IPS-18a (cell line): ENCODE data around the gene PGF.

Experiments used
- H3K27ac ChIP-seq: one replicate; pipeline ENCODE4 v1.5.1; 2013; ENCODE audit warnings: low read length
- H3K27me3 ChIP-seq: one replicate; pipeline ENCODE4 v1.6.1; 2013; ENCODE audit warnings: mild to moderate bottlenecking, low read length; ENCODE audit not compliant: control insufficient read depth, insufficient read depth
- H3K36me3 ChIP-seq: one replicate; pipeline ENCODE4 v1.6.1; 2013; ENCODE audit warnings: low read depth, low read length; ENCODE audit not compliant: control insufficient read depth
- H3K4me1 ChIP-seq: one replicate; pipeline ENCODE4 v1.6.1; 2013; ENCODE audit warnings: low read depth, low read length; ENCODE audit not compliant: control insufficient read depth
- H3K4me3 ChIP-seq: one replicate; pipeline ENCODE4 v1.5.1; 2013; ENCODE audit warnings: low read length
- H3K9ac ChIP-seq: one replicate; pipeline ENCODE4 v1.6.1; 2013; ENCODE audit warnings: mild to moderate bottlenecking, low read length, moderate library complexity
- H3K9me3 ChIP-seq: one replicate; pipeline ENCODE4 v1.6.1; 2013; ENCODE audit warnings: low read depth, low read length; ENCODE audit not compliant: control insufficient read depth

PGF gene

DNA sequence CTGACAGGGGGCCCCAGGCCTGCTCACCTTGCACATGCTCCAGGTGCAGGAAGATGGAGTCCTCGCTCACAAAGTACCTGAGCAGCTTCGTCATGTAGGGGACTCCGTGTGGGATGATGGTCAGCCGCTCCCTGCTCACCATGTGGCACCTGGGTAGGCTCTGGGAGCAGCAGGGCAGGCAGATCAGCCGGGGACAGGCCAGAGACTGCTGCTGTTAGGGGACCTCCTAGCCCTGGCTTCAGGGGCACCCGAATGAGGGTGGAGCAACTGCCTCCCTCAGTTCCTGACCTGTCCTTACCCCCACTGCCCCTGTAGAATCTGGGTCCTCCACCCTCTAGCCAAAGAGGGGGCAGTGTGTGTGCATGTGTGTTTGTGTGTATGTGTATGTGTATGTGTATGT lies 44.2 kb downstream of the PGF start:
- no peak overlapping the region for H3K9ac ChIP-seq
- no peaks in the 10 kb centered on the region for H3K4me1 ChIP-seq
- no peak overlapping the region for H3K4me3 ChIP-seq
- H3K36me3 ChIP-seq: no peaks in the 10 kb centered on the region
- H3K9me3 ChIP-seq: no peaks in the 10 kb centered on the region
- H3K27ac ChIP-seq: no peak overlapping the region
- H3K27me3 ChIP-seq: no peaks in the 10 kb centered on the region

DNA sequence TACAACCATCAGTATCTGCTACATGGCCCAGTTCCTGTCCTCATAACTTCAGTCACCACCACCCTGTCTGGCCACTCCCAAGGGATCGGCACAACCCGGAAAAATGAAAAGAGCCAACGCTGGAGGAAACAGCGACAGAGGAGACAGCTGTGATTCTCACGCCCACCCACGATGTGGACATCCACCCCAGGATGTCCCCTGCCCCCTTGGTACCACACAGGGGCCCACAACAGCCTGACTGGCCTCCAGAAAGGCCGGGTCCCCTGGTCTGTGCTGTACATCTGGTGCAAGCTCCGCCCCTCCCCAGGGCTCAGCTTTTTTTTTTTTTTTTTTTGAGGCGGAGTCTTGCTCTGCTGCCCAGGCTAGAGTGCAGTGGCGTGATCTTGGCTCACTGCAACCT lies 44.8 kb downstream of the PGF start:
- Histone ChIP-seq H3K4me3 (no peak overlapping the region), H3K36me3 (no peaks in the 10 kb centered on the region), H3K27ac (no peak overlapping the region), H3K27me3 (no peaks in the 10 kb centered on the region), H3K9me3 (no peaks in the 10 kb centered on the region), H3K9ac (no peak overlapping the region), H3K4me1 (no peaks in the 10 kb centered on the region)

DNA sequence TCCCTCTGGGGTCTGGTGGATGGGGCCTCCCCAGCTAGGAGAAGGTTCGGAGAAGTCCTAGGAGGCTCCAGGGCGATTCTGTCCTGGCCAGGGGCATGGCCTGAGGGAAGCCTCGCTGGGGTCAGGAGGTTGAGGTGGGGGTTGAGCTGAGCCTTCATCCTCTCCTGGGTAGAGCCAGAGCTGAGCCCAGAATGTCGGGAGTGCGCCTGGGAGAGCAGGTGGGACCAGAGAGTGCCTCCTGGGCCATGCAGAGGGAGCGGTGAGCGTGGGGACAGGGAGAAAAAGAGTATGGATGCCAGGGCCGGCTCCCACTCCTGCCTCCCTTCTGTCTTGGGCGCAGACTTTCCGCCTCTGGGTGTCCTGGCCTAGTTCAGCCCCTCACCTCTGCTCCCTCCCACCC lies 45.5 kb downstream of the PGF start:
- Histone ChIP-seq H3K4me1 (no peaks in the 10 kb centered on the region), H3K27ac (no peak overlapping the region), H3K9ac (no peak overlapping the region), H3K4me3 (no peak overlapping the region), H3K27me3 (no peaks in the 10 kb centered on the region), H3K36me3 (no peaks in the 10 kb centered on the region), H3K9me3 (no peaks in the 10 kb centered on the region)

DNA sequence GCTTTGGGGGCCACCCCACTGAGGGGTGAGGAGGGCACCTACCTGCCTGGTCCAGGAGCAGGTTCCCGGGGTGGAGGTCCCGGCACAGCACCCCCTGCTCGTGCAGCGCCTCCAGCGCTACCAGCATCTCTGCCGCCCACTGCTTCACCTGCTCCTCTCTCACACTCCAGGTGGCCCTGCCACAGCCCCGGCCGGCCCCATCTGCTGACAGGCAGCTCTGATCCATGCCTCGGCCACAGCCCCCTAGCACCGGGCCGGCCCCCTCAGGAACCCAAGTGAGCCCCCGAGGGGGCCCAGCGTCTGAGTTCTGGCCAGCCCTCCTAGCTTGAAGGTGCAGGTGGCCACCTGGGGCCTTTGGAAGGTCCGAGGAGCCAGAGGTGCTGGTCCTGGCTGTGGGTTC lies 45.9 kb downstream of the PGF start:
- H3K27ac ChIP-seq: no peak overlapping the region
- no peak overlapping the region for H3K9ac ChIP-seq
- H3K4me1 ChIP-seq: no peaks in the 10 kb centered on the region
- no peaks in the 10 kb centered on the region for H3K9me3 ChIP-seq
- no peaks in the 10 kb centered on the region for H3K36me3 ChIP-seq
- H3K4me3 ChIP-seq: no peak overlapping the region
- no peaks in the 10 kb centered on the region for H3K27me3 ChIP-seq

DNA sequence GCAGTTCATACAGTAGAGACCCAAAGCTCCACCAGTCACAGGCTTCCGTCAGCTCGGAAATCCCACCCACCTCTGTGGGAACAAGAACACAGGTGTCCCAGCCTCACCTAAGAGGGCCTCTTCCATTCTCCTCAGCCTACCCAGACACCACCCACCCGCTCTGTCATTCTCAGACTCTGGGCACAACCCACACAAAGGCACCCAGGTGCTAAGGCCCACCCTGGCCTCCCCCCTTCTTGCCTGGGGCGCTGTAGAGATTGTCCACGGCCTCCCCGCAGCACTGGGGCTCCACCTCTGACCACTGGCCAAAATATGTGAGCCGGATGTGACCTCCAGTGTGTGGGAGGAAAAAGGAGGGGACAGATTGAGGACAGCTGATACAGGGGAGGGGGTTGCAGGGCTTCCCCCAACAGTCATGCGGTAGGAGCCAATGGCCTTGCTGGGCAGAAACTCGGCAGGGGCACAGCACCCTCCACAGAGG lies 46.5 kb downstream of the PGF start:
- Histone ChIP-seq H3K27me3 (no peaks in the 10 kb centered on the region), H3K9me3 (no peaks in the 10 kb centered on the region), H3K4me3 (no peak overlapping the region), H3K36me3 (peaks cover 1% of the 10 kb centered on the region), H3K27ac (no peak overlapping the region), H3K4me1 (no peaks in the 10 kb centered on the region), H3K9ac (no peak overlapping the region)

DNA sequence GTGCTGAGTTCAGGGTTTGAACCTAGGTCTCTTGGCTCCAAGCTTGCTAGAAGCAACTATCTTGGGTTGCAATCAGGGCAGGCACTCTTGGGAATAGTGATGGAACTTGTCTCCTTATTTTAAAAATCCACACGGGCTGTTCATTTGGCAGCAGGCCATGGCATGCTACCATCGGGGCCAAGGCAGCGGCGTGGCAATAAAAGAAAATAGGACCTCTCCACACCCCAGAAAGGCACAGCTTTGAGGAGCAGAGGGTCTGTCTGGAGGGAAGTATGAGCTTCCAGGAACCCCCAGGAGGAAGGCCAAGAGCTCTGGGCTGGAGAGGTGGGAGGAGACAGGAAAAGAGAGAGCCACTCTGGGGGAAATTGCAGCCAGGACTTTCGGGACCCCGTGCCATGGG lies 47.7 kb downstream of the PGF start:
- no peak overlapping the region for H3K27ac ChIP-seq
- no peaks in the 10 kb centered on the region for H3K9me3 ChIP-seq
- H3K4me3 ChIP-seq: no peak overlapping the region
- no peaks in the 10 kb centered on the region for H3K4me1 ChIP-seq
- peaks cover 10% of the 10 kb centered on the region for H3K36me3 ChIP-seq
- H3K27me3 ChIP-seq: no peaks in the 10 kb centered on the region
- no peak overlapping the region for H3K9ac ChIP-seq

DNA sequence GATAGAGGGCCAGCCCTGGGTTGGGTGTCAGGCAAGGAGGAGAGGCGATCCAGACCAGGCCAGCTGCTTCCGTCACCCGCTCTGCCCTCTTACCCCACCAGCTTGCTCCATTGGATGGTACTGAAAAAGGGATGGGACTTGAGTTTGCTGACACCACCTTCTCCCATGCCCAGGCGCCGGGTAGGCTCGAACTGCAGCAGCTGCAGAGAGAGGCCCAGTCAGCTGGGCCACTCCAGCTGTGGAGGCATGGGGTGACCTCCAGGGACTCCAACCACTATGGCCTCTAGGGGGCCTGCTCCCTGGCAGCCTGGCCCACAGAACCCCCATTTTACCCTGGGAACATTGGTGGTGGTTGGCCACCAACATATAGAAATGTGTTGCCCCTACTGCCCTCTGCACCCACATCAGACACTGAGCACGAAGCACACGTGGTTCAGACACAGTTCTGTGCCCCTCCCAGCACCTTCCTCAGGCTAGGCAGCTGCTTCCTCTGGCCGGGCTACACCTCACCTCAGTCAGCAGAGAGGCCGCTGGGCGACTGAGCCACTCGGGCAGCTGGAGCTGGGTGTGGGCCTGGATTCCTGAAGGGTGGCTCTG lies 48.4 kb downstream of the PGF start:
- Histone ChIP-seq H3K9ac (no peak overlapping the region), H3K9me3 (no peaks in the 10 kb centered on the region), H3K4me1 (no peaks in the 10 kb centered on the region), H3K27me3 (no peaks in the 10 kb centered on the region), H3K36me3 (peaks cover 17% of the 10 kb centered on the region), H3K4me3 (no peak overlapping the region), H3K27ac (no peak overlapping the region)

DNA sequence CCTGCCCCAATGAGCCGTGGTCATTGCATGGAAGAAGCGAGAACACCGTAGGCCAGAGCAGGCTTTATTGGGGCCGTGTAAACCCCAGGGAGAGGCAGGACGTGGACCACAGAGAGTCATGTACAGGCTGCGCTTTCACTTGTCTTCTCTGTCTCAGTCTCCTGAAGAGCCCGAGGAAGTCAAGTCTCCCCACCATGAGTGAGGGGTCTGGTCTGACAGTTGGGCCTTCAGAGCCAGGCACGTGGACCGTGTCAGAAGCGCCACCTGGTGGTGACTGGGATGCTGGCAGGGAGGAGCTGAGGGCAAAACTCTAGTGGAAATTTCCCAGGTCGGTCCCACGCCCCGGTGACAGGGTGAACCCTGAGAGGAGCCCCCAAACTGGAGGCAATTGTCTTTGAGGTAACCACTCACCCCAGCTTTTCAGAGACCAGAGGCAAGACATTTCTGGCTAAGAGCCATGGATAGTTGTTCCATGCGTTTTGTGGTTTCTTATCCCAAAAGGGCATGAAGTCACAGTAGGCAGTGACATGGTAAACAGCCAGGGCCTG lies 49.7 kb downstream of the PGF start:
- Histone ChIP-seq H3K36me3 (peaks cover 31% of the 10 kb centered on the region), H3K27ac (no peak overlapping the region), H3K9me3 (no peaks in the 10 kb centered on the region), H3K4me3 (no peak overlapping the region), H3K4me1 (no peaks in the 10 kb centered on the region), H3K27me3 (no peaks in the 10 kb centered on the region), H3K9ac (no peak overlapping the region)

DNA sequence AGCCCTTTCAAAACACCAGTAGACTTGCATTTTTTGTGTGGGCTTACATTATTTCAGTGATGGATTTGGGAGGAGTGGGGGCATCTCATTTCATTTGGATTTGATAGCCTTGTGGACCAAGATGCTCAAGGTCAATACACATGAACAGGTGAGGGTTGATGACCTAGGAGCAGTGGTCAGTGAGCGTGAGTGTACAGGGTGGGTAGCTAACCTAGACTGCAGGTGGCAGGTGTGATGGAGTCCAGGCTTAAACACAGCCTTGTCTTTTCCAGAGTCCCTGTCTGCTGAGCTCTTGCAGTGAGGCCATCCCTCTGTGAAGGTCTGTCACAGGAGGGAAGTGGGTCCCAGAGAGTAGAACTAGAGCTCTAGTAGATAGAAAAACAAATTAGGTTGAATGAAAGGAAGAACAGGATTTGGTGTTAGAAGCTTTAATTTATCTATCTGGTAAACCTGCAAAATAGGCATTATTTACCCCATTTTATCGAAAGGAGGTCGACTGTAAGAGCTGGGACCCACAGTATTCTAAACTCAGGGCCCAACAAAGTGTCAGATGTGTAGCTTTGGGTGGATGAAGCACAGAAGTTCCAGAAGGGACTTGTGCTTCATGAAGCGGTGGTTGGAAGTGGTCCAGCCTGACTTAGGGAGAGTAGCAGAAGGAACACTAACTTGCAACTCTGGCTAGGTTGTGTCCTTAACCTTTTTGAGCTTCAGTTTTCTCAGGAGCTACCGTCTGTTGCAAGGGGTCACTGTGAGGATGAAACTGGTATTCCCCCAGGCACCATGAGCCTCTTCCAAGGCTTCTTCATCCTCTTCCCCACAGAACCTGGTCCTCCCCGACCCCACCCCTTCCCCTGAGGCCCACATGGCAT lies 50.5 kb downstream of the PGF start:
- H3K36me3 ChIP-seq: peaks cover 39% of the 10 kb centered on the region

DNA sequence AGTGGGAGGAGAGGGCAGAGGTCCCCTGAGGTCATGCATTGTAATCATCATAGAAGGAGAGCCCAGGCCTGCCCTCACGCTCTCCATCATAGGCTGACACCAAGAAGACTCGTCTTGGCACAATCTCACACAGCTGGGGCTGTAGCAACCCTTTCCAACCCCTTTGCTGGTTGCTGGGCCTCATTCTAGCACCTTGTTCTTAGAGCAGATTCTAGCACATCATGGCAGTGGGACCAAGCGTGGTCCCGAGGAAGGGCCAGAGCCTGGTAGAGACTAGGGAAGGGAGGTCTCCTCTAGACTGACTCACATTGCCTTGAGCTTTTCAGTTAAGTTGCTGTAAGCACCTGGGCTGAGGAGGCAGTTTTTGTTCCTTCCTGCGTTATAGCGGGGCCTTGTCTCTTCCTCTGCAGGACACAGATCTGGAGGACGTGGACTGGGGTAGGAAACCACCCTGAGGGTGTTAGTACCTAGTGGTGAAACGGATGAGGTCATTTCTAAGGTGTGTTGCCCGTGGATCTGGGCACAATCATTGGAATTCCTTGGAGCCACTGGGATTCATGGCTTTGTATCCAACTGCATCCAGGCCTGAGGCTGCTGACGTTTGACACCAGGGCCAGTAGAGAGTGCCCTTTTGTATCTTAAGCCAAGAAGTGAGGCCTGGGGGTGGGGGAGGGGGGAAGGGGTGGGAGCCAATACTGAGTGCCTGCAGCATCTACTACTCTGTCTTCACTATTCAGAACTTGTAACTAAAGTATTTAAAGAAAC lies 52.3 kb downstream of the PGF start:
- Histone ChIP-seq H3K4me1 (no peaks in the 10 kb centered on the region), H3K27me3 (no peaks in the 10 kb centered on the region), H3K9ac (no peak overlapping the region), H3K9me3 (no peaks in the 10 kb centered on the region), H3K27ac (no peak overlapping the region), H3K4me3 (no peak overlapping the region), H3K36me3 (peaks cover 56% of the 10 kb centered on the region)

More for the DNA sequence above, 50.5 kb downstream of the PGF start:
- no peaks in the 10 kb centered on the region for H3K27me3 ChIP-seq
- H3K9me3 ChIP-seq: no peaks in the 10 kb centered on the region
- no peak overlapping the region for H3K9ac ChIP-seq
- no peaks in the 10 kb centered on the region for H3K4me1 ChIP-seq
- no peak overlapping the region for H3K27ac ChIP-seq
- no peak overlapping the region for H3K4me3 ChIP-seq

DNA sequence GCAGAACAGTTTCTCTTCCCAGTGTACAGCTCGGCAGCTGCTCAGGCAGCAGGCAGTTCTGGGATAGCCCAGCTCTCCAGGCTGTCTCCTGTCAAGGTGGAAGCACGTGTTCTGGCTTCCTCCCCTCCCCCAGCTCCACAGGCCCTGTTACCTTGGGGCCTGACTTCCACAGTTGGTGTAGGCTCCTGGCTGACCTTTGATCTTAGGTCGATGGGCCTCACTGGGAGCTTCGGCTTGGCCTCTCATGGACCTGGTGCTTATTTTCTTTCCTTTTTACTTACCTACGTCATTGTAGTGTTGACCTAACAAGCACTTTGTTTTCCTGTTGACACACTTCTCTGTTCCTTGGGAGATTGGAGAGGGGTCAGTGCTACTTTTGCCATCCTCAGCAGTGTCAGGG lies 56.7 kb downstream of the PGF start:
- Histone ChIP-seq H3K27me3 (no peaks in the 10 kb centered on the region), H3K4me3 (no peak overlapping the region), H3K9ac (no peak overlapping the region), H3K27ac (no peak overlapping the region), H3K9me3 (no peaks in the 10 kb centered on the region), H3K4me1 (no peaks in the 10 kb centered on the region), H3K36me3 (peaks cover 95% of the 10 kb centered on the region)
